Mononuclear cell (primary cell): ENCODE results near the gene CAPN8. TPM values are rescaled to one million over a fixed set of nuclear protein-coding genes. Genes with fewer than 3 reads are reported as not detected.

Source experiments
- H3K27me3 ChIP-seq: 2 replicates; pipeline ENCODE4 v1.6.0; 2011; ENCODE audit warnings: low read length, control low read depth; ENCODE audit not compliant: insufficient read depth
- H3K4me1 ChIP-seq: 2 replicates; pipeline ENCODE4 v1.5.1; 2011; ENCODE audit warnings: mild to moderate bottlenecking, low read length, control low read depth; ENCODE audit not compliant: insufficient read depth
- H3K4me3 ChIP-seq: 2 replicates; pipeline ENCODE4 v1.5.1; 2011; ENCODE audit warnings: mild to moderate bottlenecking, low read length, moderate library complexity
- H3K9me3 ChIP-seq: 2 replicates; pipeline ENCODE4 v1.5.1; 2011; ENCODE audit warnings: low read depth, mild to moderate bottlenecking, control low read depth, low read length
- total RNA-seq: library from RNA; depleted of rRNA; stranded (reverse); fragments of >200 nt; gene quantifications from one replicate; pipeline ENCODE4 v1.2.3, GENCODE V29; 2012

The CAPN8 gene
- total RNA-seq, 1 donor, result not detected

DNA sequence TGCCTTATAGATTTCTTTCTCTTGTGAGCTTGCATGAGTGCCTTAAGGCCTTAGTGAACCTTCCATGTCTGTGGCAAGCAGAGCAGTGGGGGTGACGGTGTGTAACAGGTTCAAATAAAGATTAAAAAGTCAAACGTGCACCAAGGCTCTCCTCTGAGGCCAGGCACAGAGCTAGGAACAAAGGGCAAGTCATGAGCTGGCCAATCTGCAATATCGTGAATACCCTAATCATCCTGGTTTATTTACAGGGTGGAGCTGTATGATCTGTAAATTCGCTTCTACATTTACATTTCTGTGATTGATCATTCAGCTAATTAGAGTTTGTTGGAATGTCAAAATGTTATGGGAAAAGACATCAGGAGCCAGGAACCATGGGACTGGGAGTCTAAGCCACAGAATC, 120.2 kb downstream of the CAPN8 start:
- Histone ChIP-seq H3K9me3 (no peaks in the 10 kb centered on the region), H3K4me1 (peaks cover 3% of the 10 kb centered on the region), H3K27me3 (peaks cover 3% of the 10 kb centered on the region), H3K4me3 (no peak overlapping the region)

DNA sequence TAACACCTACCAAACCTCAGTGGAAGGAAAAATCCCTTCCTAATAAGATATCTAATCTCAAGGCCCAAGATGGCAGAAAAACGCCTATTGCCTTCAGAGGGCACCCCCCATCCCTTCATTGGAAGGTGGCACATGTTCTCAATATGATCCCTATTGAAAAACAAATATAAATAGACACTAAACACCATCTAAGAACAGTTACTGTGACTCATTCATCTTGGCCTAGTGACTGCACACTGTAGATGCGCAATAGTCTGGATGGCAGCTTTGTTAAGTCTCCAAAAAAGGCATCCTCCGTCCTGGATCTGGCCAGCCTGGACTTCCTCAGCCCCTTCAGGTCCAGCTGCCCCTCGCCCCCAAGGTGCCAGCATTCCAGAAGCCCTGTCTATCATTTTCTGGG, 121.9 kb downstream of the CAPN8 start:
- no peak overlapping the region for H3K4me3 ChIP-seq
- no peaks in the 10 kb centered on the region for H3K4me1 ChIP-seq
- peaks cover 3% of the 10 kb centered on the region for H3K27me3 ChIP-seq
- no peaks in the 10 kb centered on the region for H3K9me3 ChIP-seq

DNA sequence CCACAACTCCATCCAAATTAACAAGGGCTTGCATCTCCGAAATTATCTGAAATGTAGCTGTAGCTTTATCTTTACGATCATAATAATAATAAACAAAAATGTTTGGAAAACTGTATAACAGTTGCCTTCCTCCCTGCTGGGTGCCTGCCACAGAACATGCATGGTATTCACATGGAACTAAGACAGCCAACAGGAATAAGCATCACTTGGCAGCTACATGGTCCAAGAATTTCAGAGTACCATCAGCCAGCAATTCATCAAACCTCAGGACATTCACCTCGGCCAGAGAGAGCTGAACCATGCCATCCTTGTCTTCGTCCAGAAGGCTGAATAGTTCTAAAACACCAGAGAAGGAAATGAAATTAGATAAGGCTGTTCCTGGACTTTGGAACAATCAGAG, 122.7 kb downstream of the CAPN8 start:
- Histone ChIP-seq H3K4me1 (no peaks in the 10 kb centered on the region), H3K4me3 (no peak overlapping the region), H3K9me3 (no peaks in the 10 kb centered on the region), H3K27me3 (peaks cover 3% of the 10 kb centered on the region)

DNA sequence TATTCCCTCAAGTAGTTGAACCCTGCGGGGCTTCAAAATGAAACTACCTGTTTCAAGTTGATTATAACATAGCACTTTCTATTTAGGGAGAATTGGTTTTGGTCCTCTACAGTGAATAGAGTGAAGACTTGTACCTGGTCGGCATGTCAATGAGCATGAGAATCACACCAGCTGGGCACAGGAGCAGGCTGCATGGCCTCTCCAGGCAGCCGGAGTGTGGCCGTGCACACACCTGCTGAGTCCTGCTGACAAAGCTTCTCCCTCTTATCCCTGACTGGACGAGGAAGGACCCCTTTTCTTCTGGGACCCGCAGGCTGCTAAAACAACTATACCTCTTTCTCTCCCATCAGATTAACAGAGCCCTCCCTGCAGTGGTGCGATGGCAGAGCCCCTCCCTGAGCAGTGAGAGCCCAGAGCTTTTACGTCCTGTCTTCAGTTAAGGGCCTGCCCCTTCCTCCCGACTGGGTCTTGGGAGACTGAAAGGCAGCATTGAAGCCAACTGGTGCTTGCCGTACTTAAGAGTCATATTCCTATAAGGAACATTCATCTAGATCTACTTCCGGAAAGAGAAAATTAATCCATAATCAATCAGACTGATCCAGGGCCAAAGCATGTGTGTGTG, 124.9 kb downstream of the CAPN8 start:
- Histone ChIP-seq H3K27me3 (no peaks in the 10 kb centered on the region), H3K4me1 (no peaks in the 10 kb centered on the region), H3K9me3 (no peaks in the 10 kb centered on the region), H3K4me3 (no peak overlapping the region)

DNA sequence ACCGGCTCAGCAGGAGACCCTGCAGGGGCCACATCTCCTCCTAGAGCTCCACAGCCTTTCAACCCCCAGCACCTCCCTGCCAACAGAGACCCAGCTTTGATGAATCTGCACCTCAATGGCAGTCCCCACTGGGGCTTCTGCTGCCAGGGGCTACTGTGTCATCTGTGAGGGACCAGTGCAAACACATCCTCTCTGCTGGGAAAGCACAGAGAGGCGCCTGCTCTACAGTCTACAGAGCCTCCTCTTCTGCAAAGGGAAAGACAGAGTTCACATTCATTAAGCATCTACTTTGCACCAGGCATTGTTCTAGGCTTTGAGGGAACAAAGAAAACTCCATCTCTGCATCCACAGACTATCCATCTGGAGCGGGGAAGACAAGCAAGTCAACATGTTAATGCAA, 125.8 kb downstream of the CAPN8 start:
- H3K27me3 ChIP-seq, result no peaks in the 10 kb centered on the region
- no peaks in the 10 kb centered on the region for H3K4me1 ChIP-seq
- no peaks in the 10 kb centered on the region for H3K9me3 ChIP-seq
- no peak overlapping the region for H3K4me3 ChIP-seq

DNA sequence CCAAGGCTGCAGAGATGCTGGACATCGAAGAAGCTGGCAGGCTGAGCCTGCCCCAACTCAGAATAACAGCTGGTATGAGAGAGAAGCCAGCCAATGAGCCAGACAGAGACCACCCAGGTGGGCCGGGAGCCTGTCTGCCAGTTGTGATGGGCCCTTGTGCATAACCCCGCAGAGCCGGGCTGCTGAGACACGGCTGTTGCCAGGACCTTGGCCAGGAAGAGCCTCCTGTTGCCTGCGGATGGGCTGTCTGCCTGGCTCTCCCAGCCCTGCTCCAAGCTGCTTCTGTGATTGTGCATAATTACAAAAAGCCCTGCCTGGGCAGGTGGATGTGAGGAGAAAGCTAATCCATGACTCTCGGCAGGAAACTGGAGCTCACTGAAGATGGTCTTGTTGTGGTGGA, 126.5 kb downstream of the CAPN8 start:
- H3K4me3 ChIP-seq, result no peak overlapping the region
- H3K4me1 ChIP-seq, result no peaks in the 10 kb centered on the region
- no peaks in the 10 kb centered on the region for H3K9me3 ChIP-seq
- no peaks in the 10 kb centered on the region for H3K27me3 ChIP-seq

DNA sequence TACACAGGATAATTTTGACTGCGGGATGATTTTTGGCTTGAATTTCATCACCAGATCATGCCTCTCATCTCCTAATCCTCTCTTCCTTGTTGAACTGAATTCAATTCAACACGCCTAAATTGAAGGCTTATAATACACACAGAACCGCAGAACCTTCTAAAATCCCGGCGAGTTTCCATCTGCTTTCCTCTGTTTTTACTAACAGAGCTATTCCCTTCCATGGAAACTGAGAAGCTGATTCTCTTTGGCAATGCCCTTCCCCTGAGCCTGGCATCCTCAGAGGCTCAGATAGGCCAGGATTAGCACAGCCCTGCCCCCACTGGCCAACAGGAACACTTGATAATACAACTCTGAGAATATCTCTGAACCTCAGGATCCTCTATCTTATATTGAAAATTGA, 130.2 kb downstream of the CAPN8 start:
- Histone ChIP-seq H3K9me3 (no peaks in the 10 kb centered on the region), H3K27me3 (no peaks in the 10 kb centered on the region), H3K4me1 (no peaks in the 10 kb centered on the region), H3K4me3 (no peak overlapping the region)

DNA sequence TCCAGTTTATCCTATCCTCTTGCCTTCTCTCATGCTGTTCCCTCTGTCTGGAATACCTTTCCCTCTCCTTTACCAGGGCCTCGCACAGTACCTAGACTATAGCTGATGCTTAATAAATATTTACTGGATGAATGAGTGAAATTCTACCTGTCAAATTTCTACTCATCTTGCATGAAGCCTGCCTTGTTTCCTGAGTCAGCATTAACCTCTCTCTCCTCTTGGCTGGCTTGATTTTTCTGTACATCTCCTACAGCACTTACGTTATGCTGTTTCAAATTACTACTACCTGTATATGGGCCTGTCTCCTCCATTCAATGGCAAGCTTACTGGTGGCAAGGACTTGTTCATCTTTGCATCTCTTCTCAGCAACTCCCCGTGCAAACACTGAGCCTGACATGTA, 130.8 kb downstream of the CAPN8 start:
- H3K9me3 ChIP-seq, result no peaks in the 10 kb centered on the region
- H3K4me1 ChIP-seq, result no peaks in the 10 kb centered on the region
- no peak overlapping the region for H3K4me3 ChIP-seq
- no peaks in the 10 kb centered on the region for H3K27me3 ChIP-seq

DNA sequence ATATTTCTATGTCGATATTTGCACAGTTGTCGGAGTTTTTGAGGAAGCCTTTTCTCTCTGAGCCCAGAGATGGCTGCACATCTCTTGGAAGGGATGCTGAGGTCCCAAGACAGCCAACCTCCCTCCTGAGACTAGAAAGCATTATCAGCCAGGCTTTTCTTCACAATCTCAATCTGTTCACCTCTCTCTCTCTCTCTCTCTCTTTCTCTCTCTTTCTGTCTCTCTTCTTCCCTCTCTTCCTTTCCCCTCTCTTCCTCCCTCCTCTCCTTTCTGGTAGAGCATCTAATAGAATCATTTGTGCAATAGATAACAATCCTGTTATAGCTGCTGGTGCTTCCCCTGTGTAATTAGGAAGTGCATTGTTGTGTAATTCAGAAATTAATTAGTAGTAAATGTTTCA, 131.8 kb downstream of the CAPN8 start:
- H3K9me3 ChIP-seq, result no peaks in the 10 kb centered on the region
- no peaks in the 10 kb centered on the region for H3K27me3 ChIP-seq
- H3K4me1 ChIP-seq, result no peaks in the 10 kb centered on the region
- no peak overlapping the region for H3K4me3 ChIP-seq

DNA sequence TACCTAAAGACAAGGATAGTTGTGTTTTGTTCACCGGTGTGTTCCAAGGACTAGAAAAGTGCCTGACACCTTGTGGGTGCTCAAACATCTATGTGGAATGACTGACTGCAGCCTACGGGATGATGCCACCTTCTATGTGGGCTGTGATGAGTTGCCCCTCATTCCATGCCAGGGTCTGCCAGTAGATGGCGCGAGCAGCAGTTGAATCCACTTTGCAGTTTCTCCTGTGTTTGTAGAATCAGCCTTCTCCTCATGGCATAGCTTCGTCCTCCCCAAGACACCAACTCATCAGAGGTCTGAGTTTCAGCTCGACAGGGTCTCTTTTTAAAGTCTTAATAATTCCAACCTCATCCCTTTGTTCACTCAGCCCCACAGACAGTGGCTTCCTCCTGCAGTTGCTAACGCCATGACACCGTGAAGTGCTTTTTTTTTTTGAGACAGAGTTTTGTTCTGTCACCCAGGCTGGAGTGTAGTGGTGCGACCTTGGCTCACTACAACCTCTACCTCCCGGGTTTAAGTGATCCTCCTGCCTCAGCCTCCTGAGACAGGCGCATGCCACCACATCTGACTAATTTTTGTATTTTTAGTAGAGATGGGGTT, 133.7 kb downstream of the CAPN8 start:
- no peaks in the 10 kb centered on the region for H3K4me1 ChIP-seq
- H3K9me3 ChIP-seq, result no peaks in the 10 kb centered on the region
- H3K27me3 ChIP-seq, result no peaks in the 10 kb centered on the region
- no peak overlapping the region for H3K4me3 ChIP-seq

DNA sequence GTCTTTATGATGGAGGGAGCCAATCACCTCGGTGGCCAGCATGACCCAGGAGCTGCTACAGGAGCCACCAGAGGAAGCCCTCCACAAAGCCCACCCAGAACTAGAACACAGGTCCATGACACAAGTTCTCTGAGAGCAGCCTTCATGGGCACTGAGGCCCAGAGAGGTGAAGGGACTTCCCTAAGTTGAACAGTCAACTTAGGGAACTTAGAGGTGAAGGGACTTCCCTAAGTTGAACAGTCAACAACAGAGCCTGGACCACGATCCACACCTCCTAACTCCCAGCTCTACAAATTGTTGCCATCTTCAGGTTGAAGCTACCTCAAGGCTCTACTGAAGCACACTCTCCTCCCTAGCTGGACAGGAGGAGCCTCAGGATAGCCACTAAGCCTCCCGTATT, 139.5 kb downstream of the CAPN8 start:
- Histone ChIP-seq H3K4me1 (no peaks in the 10 kb centered on the region), H3K9me3 (no peaks in the 10 kb centered on the region), H3K4me3 (no peak overlapping the region), H3K27me3 (no peaks in the 10 kb centered on the region)

DNA sequence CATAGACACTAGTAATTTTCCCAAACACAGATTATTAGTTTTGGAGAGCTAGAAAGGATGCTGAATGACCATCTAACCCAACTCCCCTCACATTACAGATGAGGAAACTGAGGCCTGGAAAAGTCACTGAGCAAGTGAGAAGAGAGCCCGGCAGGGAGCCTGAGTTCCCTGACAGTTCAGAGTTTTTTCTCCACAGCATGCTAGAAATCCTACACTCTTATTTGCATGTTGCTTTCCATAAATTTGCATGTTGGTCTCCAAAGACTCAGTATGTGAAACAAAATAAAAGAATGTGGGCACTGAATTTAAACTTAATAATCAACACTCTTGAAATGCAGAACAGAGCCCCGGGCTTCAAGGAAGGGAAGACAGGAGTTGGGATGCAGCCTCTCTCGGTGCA, 140.0 kb downstream of the CAPN8 start:
- H3K27me3 ChIP-seq, result no peaks in the 10 kb centered on the region
- H3K4me1 ChIP-seq, result no peaks in the 10 kb centered on the region
- no peak overlapping the region for H3K4me3 ChIP-seq
- no peaks in the 10 kb centered on the region for H3K9me3 ChIP-seq

DNA sequence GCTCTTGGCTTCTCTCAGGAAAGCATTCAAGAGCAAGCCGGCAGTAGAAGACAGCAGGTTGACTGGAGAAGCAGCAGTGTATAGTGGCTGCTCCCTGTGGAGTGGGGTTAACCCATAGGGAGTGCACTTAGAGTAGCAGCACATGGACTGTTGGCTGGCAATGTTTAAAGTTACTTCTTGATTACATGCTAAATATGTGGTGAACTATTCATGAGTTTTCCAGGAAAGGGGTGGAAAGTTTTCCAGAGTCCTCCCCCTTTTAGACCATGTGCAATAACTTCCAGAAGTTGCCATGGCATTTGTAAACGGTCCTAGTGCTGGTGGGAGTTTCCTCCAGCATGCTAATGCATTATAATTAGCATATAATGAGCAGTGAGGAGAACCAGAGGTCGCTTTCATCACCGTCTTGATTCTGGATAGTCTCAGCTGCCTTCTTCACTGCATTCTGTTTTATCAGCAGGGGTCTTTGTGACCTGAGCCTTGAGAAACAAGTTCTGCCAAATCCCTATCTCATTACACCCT, 140.5 kb downstream of the CAPN8 start:
- Histone ChIP-seq H3K4me3 (no peak overlapping the region), H3K4me1 (no peaks in the 10 kb centered on the region), H3K27me3 (no peaks in the 10 kb centered on the region), H3K9me3 (no peaks in the 10 kb centered on the region)

DNA sequence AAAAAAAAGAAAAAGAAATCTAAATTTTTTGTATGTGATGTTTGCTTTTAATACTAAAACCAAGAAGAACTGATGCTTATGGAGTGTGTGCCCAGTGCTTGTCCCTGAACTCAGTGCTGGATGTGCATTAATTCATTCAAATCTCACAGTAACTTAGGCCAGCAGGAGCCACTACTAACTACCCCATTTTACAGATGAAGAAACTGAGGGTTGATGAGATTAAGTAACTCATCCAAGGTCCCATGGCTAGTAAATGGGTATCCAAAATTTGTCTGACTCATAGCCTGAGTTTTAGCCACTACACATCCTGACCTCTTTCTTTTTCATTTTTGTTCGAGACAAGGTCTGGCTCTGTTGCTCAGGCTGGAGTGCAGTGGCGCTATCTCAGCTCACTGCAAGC, 144.4 kb downstream of the CAPN8 start:
- Histone ChIP-seq H3K9me3 (no peaks in the 10 kb centered on the region), H3K4me3 (no peak overlapping the region), H3K4me1 (no peaks in the 10 kb centered on the region), H3K27me3 (no peaks in the 10 kb centered on the region)

DNA sequence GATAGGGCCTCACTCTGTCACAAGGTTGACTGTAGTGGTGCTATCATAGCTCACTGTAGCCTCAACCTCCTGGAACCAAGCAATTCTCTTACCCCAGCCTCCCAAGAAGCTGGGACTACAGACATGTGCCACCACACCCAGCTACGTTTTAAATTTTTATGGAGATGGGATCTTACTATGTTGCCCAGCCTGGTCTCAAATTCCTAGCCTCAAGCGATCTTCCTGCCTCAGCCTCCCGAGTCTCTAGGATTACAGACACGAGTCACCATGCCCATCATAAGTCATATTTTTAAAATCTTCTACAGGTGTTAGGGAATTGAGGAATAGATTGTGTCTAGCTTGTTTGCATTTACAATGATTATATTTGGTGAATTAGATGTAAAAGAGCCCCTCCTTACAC, 145.3 kb downstream of the CAPN8 start:
- Histone ChIP-seq H3K4me1 (no peaks in the 10 kb centered on the region), H3K4me3 (no peak overlapping the region), H3K27me3 (no peaks in the 10 kb centered on the region), H3K9me3 (no peaks in the 10 kb centered on the region)

DNA sequence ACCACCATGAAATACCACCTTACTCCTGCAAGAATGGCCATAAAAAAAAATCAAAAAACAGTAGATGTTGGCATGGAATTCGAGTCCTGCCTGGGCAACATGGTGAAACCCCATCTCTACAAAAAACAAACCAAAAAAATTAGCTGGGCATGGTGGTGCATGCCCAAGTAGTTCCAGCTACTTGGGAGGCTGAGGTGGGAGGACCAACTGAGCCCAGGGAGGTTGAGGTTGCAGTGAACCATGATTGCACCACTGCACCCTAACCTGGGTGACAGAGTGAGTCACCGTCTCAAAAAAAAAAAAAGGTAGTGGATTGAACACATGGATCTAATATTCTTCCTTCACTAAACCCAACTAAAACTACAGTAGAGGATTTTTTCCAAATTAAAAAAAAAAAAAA, 146.4 kb downstream of the CAPN8 start:
- Histone ChIP-seq H3K4me3 (no peak overlapping the region), H3K9me3 (no peaks in the 10 kb centered on the region), H3K4me1 (no peaks in the 10 kb centered on the region), H3K27me3 (no peaks in the 10 kb centered on the region)
